Liver (tissue), 2 donors: ENCODE data around the gene UBAP1.

Source experiments
- CTCF ChIP-seq: fragments of 150-350 bp; IDR thresholded peaks from 2 replicates; pipeline ENCODE4 v1.5.1; 2017; ENCODE audit warnings: improper control_type of control experiment, low read depth, low read length; ENCODE audit not compliant: missing input control
- MAX ChIP-seq: IDR thresholded peaks from 2 replicates; pipeline ENCODE4 v1.6.1; 2016; ENCODE audit warnings: antibody characterized with exemption
- YY1 ChIP-seq: IDR thresholded peaks from 2 replicates; pipeline ENCODE4 v1.6.1; 2016; ENCODE audit warnings: antibody characterized with exemption, mild to moderate bottlenecking
- donor health status: healthy.

GRCh38 chr9:34275811-34276210 is 97.0 kb downstream of the UBAP1 start:
- TF ChIP-seq MAX: no peak
- no peak for TF ChIP-seq CTCF
- TF ChIP-seq YY1: no peak
